PC-9 (cell line): Measurements from ENCODE around the gene BCAR3.

Source experiments
- CTCF ChIP-seq: fragments of 200-600 bp; sonication (generic); conservative IDR thresholded peaks from 2 replicates; pipeline ENCODE4 v1.6.1; 2017; ENCODE audit warnings: mixed run types, antibody characterized with exemption, mild to moderate bottlenecking, moderate library complexity
- EZH2 ChIP-seq: fragments of 200-600 bp; sonication (generic); IDR thresholded peaks from 2 replicates; pipeline ENCODE4 v1.8.0; 2017; ENCODE audit warnings: antibody characterized with exemption, low read depth

DNA sequence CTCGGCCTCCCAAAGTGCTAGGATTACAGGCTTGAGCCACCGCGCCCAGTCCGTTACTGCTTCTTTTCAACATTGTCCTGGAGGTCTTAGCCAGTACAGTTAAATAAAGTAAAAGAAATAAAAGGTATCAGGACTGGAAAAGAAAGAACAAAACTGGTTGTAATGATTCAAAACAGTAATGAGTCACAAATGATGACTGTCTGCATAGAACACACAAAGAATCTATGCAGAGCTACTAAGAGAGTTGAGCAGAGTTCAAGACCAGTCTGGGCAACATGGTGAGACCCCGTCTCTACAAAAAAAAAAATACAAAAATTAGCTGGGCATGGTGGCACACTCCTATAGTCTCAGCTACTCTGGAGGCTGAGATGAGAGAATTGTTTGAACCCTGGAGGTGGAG, 23.4 kb downstream of the BCAR3 start:
- TF ChIP-seq CTCF (no peak), EZH2 (no peak)
